Caco-2 (cell line): ENCODE measurements around the gene PRSS1. TPM values are rescaled to one million over a fixed set of nuclear protein-coding genes. Genes with fewer than 3 reads are reported as not detected.
"Not testable (repeated sequence)": the region's sequence is repeated elsewhere in the genome, so short reads cannot be mapped to it uniquely, and the experiment has no call there.

Experiments
- Bru-seq: library from RNA; stranded (reverse); fragments of 400-500 nt; gene quantifications from one replicate; lab custom pipeline; 2021; lab: Mats Ljungman, UMichigan
- BruChase-seq, 2 experiments: library from RNA; stranded (reverse); fragments of 400-500 nt; gene quantifications; one replicate each; lab custom pipeline; 2021; lab: Mats Ljungman, UMichigan
- BruUV-seq: library from RNA; stranded (reverse); fragments of 400-500 nt; replicated peaks from 2 replicates; lab custom pipeline; 2021; lab: Mats Ljungman, UMichigan
- CTCF ChIA-PET: fragments of 300-600 bp; sonication (Branson Sonifier 250); formaldehyde crosslinking; loops from one replicate; lab custom pipeline; 2022; ENCODE audit warnings: antibody characterized with exemption; lab: Charles Lee
- POLR2A ChIA-PET: fragments of 300-600 bp; sonication (Branson Sonifier 250); formaldehyde crosslinking; loops from one replicate; lab custom pipeline; 2022; ENCODE audit warnings: antibody characterized with exemption; lab: Charles Lee
- DNase-seq, 2 experiments: peaks; one replicate each; pipeline versions ENCODE4 v3.0.0 to v3.0.0-alpha.2; 2020 to 2022
- H3K27me3 ChIP-seq: replicated peaks from 2 replicates; pipeline ENCODE4 v1.6.0; 2011; ENCODE audit warnings: low read length; ENCODE audit not compliant: control insufficient read depth, insufficient read depth
- H3K36me3 ChIP-seq: 2 replicates; pipeline ENCODE4 v1.5.1; 2011; ENCODE audit warnings: low read length; ENCODE audit not compliant: control insufficient read depth, insufficient read depth
- H3K4me1 ChIP-seq: fragments of 250-450 bp; sonication (Bioruptor Pico); 2 replicates; pipeline ENCODE4 v1.5.1; 2020; ENCODE audit warnings: mild to moderate bottlenecking
- H3K4me3 ChIP-seq: 2 replicates; pipeline ENCODE4 v1.5.1; 2011; ENCODE audit warnings: low read depth, mild to moderate bottlenecking, control low read depth, low read length
- H3K9me3 ChIP-seq: fragments of 250-450 bp; sonication (Bioruptor Pico); 2 replicates; pipeline ENCODE4 v1.5.1; 2020; ENCODE audit warnings: mild to moderate bottlenecking, moderate library complexity
- H3K27ac Mint-ChIP-seq: one replicate; pipeline ENCODE4 v1.8.0; 2022; ENCODE audit warnings: mixed read lengths; ENCODE audit not compliant: unreplicated experiment
- H3K27me3 Mint-ChIP-seq: one replicate; pipeline ENCODE4 v1.8.0; 2022; ENCODE audit warnings: mixed read lengths; ENCODE audit not compliant: insufficient read depth, unreplicated experiment
- H3K36me3 Mint-ChIP-seq: one replicate; pipeline ENCODE4 v1.8.0; 2022; ENCODE audit warnings: mild to moderate bottlenecking, mixed read lengths; ENCODE audit not compliant: insufficient read depth, unreplicated experiment
- H3K4me1 Mint-ChIP-seq: one replicate; pipeline ENCODE4 v1.8.0; 2022; ENCODE audit warnings: low read depth, mixed read lengths; ENCODE audit not compliant: unreplicated experiment
- H3K4me3 Mint-ChIP-seq: one replicate; pipeline ENCODE4 v1.8.0; 2022; ENCODE audit warnings: mild to moderate bottlenecking, moderate library complexity, mixed read lengths; ENCODE audit not compliant: unreplicated experiment
- H3K9me3 Mint-ChIP-seq: one replicate; pipeline ENCODE4 v1.8.0; 2022; ENCODE audit warnings: mixed read lengths; ENCODE audit not compliant: unreplicated experiment
- CTCF ChIP-seq, 2 experiments: fragments of 200-600 bp in 1 of 2; IDR thresholded peaks; 1 replicate in 1 of 2; 2 replicates in 1 of 2; pipeline versions ENCODE4 v1.5.1 to v1.8.0; 2011 to 2022; ENCODE audit warnings: antibody characterized with exemption in 1 of 2, control low read depth in 1 of 2, inconsistent platforms in 1 of 2, low read depth in 1 of 2, low read length in 1 of 2, mild to moderate bottlenecking in 1 of 2, moderate library complexity in 1 of 2; ENCODE audit not compliant: insufficient read depth in 1 of 2, severe bottlenecking in 1 of 2, unreplicated experiment in 1 of 2
- intact Hi-C: fragments of 100-400 bp; cut with micrococcal nuclease; formaldehyde crosslinking; loops from one replicate; pipeline ENCODE4 v1.10.0; 2022; ENCODE audit not compliant: unreplicated experiment
- long read RNA-seq: library from polyadenylated mRNA; stranded (forward); transcript quantifications from one replicate; pipeline ENCODE4 v2.0.0, GENCODE V29; 2022
- total RNA-seq: library from RNA; stranded (reverse); gene quantifications from 2 replicates; pipeline ENCODE4 v1.2.3, GENCODE V29; 2022

PRSS1 gene
- total RNA-seq (18.1 TPM in 2 replicates), Bru-seq, nascent RNA (percentile 54 among the genes with signal in this experiment), BruChase-seq, experiment 1, labeled RNA remaining after a 2-hour chase (percentile 41 among the genes with signal in this experiment), BruChase-seq, experiment 2, labeled RNA remaining after a 6-hour chase (percentile 56 among the genes with signal in this experiment)
- long read RNA-seq, transcript PRSS1-201 (5 exons, 800 nt) = major isoform, 25 of 29 reads
- long read RNA-seq, partial matches to known transcripts = 1 of 29 reads
- long read RNA-seq, other reads (novel, unspliced or antisense) = 3 of 29 reads

DNA sequence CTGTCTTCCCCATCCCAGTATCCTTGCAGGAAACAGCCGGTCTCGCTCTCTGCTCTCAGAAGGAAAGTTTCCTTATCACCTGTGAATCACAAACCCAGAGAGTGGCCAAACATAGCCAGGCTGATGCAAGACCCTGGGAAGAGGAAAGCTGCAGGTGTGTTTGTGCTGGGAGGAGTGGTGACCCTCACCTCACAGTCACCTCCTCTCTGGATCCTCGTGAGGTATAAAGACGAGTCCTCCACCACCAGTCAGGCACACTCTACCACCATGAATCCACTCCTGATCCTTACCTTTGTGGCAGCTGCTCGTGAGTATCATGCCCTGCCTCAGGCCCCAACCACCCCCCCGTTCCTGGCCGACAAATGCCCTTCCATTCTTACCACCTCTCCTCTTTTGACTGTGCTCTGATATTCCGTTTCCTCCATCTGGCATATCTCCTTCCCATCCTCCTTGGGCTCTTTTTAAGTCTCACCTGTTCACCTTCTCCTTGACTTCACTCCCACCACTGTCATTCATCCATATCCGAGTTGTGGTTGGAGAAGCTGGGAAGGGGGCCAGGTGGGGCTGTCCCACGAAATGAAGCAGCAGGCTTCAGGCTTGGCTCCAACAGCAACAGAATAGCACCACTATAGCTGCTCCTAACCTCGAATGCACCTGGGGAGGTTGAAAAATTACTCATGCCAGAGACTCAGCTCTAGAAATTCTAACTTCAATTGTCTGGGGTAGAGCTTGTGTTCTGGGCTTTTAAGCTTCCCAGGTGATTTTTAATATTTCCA, at the start of gene PRSS1:
PRSS1 (plus strand) TSS at position 255 of the 776 bp plus-strand sequence; CDS start at position 268, 13 bp downstream.
- POLR2A ChIA-PET = interaction anchor here (0.6 kb wide), 1 partner anchor 390 kb away, joined by 8 read pairs; no protein-coding TSS in a partner anchor
- CTCF ChIA-PET = interaction anchor here (0.7 to 1.1 kb wide), 2 partner anchors 11 to 37 kb away, joined by 3 to 4 read pairs; no protein-coding TSS in a partner anchor
- Mint-ChIP-seq H3K36me3 (no peaks in the 10 kb centered on the region), H3K4me3 (peak within 1 kb of the TSS; percentile 1), H3K4me1 (peaks cover 17% of the 10 kb centered on the region), H3K27me3 (no peaks in the 10 kb centered on the region), H3K9me3 (peaks cover 18% of the 10 kb centered on the region), H3K27ac (peak within 1 kb of the TSS; percentile 85)
- peak; percentile 68 to 71 for DNase-seq
- intact Hi-C loops = no loop called here
- Histone ChIP-seq H3K4me1 (peaks cover 10% of the 10 kb centered on the region; the same call in 1 of the 2 replicates), H3K27me3 (no peaks in the 10 kb centered on the region), H3K9me3 (no peaks in the 10 kb centered on the region), H3K4me3 (no peak within 1 kb of the TSS), H3K36me3 (no peaks in the 10 kb centered on the region)
- BruUV-seq = TSS peak; percentile 81
- TF ChIP-seq CTCF (IDR thresholded peaks at IDR 0.05; ENCODE audit: insufficient read depth in 1 of 2, low read depth in 1 of 2, low read length in 1 of 2, severe bottlenecking in 1 of 2, unreplicated experiment in 1 of 2) = no peak

DNA sequence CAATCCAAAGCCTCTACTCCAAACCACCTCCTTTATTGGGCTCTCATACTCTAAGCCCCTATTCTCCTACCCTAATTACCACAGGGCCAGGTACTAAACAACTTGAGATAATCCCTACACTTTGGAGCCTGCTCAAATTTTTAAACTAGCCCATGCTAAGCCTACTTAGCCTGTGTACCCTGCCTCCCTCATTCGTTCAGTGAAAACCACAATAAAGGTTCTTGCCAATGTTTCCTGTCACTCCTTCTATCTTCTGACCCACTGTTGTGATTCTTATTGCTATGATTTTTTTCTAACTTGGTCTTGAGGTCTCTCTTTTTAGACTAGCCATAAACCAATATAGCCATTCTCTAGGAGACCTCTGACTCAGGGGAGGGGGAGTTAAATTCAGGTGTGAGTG, 48.3 kb upstream of the PRSS1 start:
- H3K9me3 ChIP-seq, POLR2A ChIA-PET, H3K4me1 Mint-ChIP-seq, H3K27ac Mint-ChIP-seq, H3K4me3 Mint-ChIP-seq, BruUV-seq, H3K27me3 ChIP-seq, DNase-seq, H3K4me1 ChIP-seq, H3K4me3 ChIP-seq, H3K36me3 ChIP-seq, intact Hi-C loops, H3K36me3 Mint-ChIP-seq, H3K9me3 Mint-ChIP-seq: not testable (repeated sequence)
- peaks cover 19% of the 10 kb centered on the region for H3K27me3 Mint-ChIP-seq
- CTCF ChIA-PET = interaction anchor here (0.6 to 0.7 kb wide), 2 partner anchors 47 to 934 kb away, joined by 3 read pairs; no protein-coding TSS in a partner anchor

- Mint-ChIP-seq H3K27me3 (peaks cover 13% of the 10 kb centered on the region), H3K27ac (no peak overlapping the region), H3K36me3 (no peaks in the 10 kb centered on the region), H3K4me1 (no peaks in the 10 kb centered on the region), H3K9me3 (no peaks in the 10 kb centered on the region), H3K4me3 (no peak overlapping the region)
- H3K27me3 ChIP-seq = no peaks in the 10 kb centered on the region
- POLR2A ChIA-PET = no interaction called here
- no peak overlapping the region for H3K4me3 ChIP-seq
- no peak for TF ChIP-seq CTCF (IDR thresholded peaks at IDR 0.05; ENCODE audit: insufficient read depth in 1 of 2, low read depth in 1 of 2, low read length in 1 of 2, severe bottlenecking in 1 of 2, unreplicated experiment in 1 of 2)
- CTCF ChIA-PET = no interaction called here
- DNase-seq = no peak
- BruUV-seq = no TSS peak
- H3K36me3 ChIP-seq = no peaks in the 10 kb centered on the region
- no peaks in the 10 kb centered on the region for H3K9me3 ChIP-seq
- intact Hi-C loops = no loop called here
- no peaks in the 10 kb centered on the region for H3K4me1 ChIP-seq
These were observed 45.5 kb upstream of the PRSS1 start for GRCh38 chr7:142703655-142704305.

DNA sequence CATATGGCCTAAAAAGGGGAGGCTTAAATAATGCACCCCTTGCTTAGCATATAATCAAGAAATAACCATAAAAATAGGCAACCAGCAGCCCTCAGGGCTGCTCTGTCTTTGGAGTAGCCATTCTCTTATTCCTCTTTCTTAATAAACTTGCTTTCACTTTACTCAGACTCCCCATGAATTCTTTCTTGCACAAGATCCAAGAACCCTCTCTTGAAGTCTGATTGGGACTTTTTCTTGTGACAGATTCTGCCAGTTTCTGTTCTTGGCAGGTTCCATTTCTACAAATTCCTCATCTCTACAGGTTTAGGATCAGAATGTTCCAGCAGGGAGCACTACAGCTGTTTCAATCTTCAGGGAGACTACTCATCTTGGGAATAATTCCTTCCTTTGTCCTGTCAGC, 40.5 kb upstream of the PRSS1 start:
- H3K27ac Mint-ChIP-seq, BruUV-seq, H3K4me1 Mint-ChIP-seq: not testable (repeated sequence)

More for the DNA sequence above, 40.5 kb upstream of the PRSS1 start:
- H3K36me3 ChIP-seq, H3K4me3 ChIP-seq, H3K9me3 ChIP-seq, H3K36me3 Mint-ChIP-seq, H3K9me3 Mint-ChIP-seq, H3K27me3 ChIP-seq, H3K4me3 Mint-ChIP-seq, DNase-seq, intact Hi-C loops, POLR2A ChIA-PET, H3K4me1 ChIP-seq: not testable (repeated sequence)
- H3K27me3 Mint-ChIP-seq = peaks cover 10% of the 10 kb centered on the region
- CTCF ChIA-PET = interaction anchor here (2.1 kb wide), 1 partner anchor 74 kb away, joined by 15 read pairs; no protein-coding TSS in a partner anchor
